HG03442 (cell line): Measurements from ENCODE around the gene ZC3H12A.
A peak's percentile ranks its signal among the peaks of the same experiment; 100 is the strongest.
"Not testable (repeated sequence)": the region's sequence is repeated elsewhere in the genome, so short reads cannot be mapped to it uniquely, and the experiment has no call there.

ENCODE experiments used
- ATAC-seq: cut with Tn5 transposase; IDR thresholded peaks from one replicate; pipeline ENCODE4 v1.9.1; 2021; ENCODE audit warnings: mild to moderate bottlenecking, moderate library complexity; ENCODE audit not compliant: unreplicated experiment

Gene ZC3H12A

GRCh38 chr1:37498872-37499617 lies 24.7 kb downstream of the ZC3H12A start:
- no peak for ATAC-seq

DNA sequence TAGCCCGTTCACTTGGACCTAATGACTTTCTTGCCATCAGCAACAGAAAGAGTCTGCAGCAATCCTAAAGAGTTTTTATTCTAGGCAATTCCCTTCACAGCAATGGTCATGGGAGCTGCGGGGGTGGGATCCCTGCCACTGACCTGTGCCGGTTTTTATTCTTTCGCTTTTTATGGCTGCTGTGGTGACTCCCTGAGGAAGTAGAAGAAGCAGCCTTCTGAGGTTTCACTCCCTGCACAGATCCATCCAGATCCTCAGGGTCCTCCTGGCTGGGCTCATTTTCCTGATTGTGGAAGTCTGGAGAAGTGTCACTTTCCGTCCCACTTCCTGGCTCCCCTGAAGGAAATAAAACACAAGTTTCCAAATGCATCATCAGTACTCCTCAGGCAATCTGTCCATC lies 27.3 kb downstream of the ZC3H12A start:
- no peak for ATAC-seq

DNA sequence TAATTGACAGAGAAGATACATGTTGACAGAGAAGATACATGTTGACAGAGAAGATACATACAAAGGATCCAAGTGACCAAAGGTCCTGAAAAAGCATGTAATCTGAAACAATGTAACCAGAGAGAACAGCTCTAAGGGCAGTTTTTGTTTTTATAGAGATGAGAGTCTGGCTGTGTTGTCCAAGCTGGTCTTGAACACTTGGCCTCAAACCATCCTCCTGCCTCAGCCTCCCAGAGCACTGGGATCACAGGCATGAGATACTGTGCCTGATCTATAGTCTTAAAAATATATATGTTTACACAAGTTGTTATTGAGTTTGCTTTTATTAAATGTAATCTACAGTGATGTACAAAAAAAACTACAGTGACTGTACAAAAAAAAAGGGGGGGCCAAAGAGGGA lies 27.7 kb downstream of the ZC3H12A start:
- ATAC-seq, result no peak

- ATAC-seq, result not testable (repeated sequence)
These were observed 28.4 kb downstream of the ZC3H12A start for GRCh38 chr1:37502791-37503190.

DNA sequence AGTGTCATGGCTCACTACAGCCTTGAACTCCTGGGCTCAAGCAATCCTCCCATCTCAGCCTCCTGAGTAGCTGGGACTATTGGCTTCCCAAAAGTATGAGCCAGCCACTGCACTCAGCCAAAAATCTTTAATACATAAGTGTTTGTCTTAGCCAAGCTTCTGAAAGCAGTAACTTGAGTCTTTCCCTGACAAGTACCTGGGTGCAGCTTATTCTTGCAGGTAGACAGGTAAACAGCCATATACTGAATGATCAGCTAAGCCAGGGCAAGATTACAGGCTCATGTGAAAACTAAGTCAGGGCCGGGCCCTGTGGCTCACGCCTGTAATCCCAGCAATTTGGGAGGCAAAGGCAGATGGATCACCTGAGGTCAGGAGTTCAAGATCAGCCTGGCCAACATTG lies 32.4 kb downstream of the ZC3H12A start:
- ATAC-seq, result no peak

- no peak for ATAC-seq
These were observed 34.8 kb downstream of the ZC3H12A start for GRCh38 chr1:37509181-37509580.

- peak; percentile 16 for ATAC-seq
These were observed 39.5 kb downstream of the ZC3H12A start for GRCh38 chr1:37513795-37514349.

DNA sequence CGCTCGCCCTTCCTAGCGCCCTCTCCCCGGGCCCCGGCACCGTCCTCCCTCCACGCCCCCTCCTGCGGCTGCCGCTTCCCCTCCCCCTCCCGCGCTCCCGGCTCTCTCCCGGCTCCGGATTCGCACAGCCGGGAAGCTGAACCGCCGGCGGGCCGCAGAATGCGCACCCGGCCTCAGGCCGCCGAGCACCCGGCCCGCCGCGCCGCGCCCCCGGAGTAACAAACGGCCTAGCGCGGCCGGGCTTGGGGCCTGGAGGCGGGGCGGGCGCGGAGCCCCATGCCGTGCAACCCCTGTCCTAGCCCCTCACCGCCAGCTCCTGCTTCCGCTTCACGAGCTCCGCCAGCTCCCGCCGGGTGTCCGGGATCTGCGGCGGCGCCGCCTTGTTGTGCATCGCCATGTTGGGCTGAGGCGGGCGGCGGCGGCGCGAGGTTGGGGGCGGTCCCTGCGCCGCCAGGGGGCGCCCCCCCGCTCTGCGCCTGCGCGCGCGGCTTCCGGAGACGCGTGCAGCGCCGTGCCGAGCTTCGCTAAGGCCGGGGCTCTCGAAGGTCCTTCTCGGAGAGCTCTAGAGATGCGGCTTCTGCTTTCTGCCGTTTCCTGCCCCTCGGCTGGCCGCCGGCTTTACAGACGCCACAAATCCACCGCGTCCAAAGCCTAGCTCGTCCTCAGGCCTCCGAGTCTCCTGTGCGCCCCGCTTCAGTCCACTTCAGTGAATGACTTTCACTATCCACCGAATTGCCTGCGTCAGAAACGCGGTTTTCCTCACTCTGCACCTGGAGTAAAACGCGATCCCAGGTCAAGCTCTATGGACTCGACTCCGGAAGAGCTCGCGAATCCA lies 40.2 kb downstream of the ZC3H12A start, which contains the start of gene MEAF6:
Gene MEAF6 (minus strand): TSS at position 417 of the 835 bp plus-strand sequence. CDS start 20 bp downstream, at position 397.
- peak; percentile 83 for ATAC-seq

GRCh38 chr1:37515185-37516034 lies 41.0 kb downstream of the ZC3H12A start:
- no peak for ATAC-seq

DNA sequence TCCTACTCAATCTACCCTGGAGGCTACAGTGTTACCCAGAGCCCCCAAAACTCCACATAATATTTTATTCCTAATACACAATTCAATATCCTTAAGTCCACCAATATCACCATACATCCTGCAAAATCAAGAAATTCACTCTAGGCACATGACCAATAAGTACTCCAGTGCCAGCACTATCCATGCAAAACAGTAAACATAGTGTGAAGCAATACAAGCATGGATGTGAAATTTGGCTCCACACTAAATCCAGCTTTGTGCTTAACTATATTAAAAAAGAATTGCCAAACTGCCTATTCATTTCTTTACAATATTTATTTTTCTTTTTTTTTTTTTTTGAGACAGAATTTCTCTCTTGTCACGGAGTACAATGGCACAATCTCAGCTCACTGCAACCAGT lies 43.2 kb downstream of the ZC3H12A start:
- ATAC-seq, result no peak

- not testable (repeated sequence) for ATAC-seq
These were observed 43.9 kb downstream of the ZC3H12A start for GRCh38 chr1:37518241-37518640.

- ATAC-seq, result not testable (repeated sequence)
These were observed 44.5 kb downstream of the ZC3H12A start for GRCh38 chr1:37518929-37519328.

DNA sequence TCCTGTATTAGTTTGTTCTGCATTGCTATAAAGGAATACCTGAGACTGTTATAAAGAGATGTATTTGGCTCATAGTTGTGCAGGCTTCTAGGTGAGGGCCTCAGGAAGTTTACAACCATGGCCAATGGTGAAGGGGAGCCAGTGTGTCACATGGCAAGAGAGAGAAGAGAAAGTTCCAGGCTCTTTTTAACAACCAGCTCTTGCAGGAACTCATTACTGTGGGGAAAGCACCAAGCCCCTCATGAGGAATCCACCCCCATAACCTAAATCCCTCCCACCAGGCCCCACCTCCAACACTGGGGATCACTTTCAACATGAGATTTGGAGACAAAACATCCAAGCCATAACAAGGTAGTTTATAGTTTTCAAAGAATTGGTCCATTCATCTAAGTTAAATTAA lies 45.2 kb downstream of the ZC3H12A start:
- ATAC-seq, result no peak

- not testable (repeated sequence) for ATAC-seq
These were observed 55.5 kb downstream of the ZC3H12A start for GRCh38 chr1:37529888-37530287.

DNA sequence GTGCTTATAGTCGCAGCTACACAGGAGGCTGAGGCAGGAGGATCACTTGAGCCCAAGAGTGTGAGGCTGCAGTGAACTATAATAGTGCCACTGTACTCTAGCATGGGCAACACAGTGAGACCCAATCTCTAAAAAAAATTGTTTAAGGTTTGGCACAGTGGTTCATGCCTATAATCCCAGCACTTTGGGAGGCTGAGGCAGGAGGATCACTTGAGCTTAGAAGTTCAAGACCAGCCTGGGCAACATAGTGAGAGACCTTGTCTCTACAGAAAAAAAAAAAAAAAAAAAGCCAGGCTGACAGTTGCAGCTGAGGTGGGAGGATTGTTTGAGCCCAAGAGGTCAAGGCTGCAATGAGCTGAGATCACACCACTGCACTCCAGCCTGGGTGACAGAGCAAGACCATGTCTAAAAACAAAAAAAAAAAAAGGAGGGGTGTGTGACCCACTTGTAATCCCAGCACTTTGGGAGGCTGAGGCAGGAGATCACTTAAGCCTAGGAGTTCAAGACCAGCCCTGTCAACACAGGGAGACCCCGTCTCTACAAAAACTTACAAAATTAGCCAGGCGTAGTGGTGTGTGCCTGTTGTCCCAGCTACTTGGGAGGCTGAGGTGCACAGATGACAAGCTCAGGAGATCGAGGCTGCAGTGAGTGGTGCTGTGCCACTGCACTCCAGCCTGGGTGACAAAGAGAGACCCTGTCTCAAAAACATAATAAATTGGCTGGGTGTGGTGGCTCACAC lies 58.2 kb downstream of the ZC3H12A start:
- ATAC-seq, result not testable (repeated sequence)

DNA sequence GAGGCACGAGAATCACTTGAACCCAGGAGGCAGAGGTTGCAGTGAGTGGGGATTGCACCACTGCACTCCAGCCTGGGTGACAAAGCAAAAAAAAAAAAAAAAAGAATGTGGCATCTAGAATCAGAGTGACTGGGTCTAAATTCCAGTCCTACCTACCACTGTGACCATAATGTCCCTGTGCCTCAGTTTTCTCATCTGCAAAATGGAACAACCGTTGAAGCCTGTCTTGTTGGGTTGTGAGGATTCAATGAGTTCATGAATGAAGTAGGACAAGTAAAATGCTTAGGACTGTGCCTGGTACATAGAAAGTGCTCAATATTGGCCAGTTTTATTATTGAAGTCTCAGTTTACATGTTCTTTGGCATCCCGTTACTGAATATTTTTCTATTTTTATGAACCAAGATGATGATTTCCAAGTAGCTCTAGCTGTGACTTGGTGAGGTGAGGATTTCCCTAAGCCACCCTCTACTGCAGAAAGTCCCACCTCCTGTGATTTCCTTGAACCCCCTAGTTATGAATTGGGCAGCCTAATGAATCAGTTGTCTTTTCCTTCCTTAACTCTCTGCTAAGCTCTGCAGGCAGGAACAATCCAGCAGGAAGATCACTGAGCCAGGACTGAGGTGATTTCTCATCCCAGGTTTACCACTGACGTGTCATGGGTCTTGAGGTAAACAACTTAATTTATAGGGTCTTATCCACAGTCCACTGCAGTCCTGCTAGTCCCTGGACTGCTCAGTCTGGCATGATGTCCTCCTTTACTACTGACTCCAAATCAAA lies 59.1 kb downstream of the ZC3H12A start:
- no peak for ATAC-seq
